Breast epithelium (tissue), 4 donors: ENCODE results near the gene PTPRK. TPM values are rescaled to one million over a fixed set of nuclear protein-coding genes. Genes with fewer than 3 reads are reported as not detected.

Source experiments
- DNase-seq, 2 donors: peaks; one replicate each; pipeline ENCODE4 v3.0.0-alpha.2; 2019; ENCODE audit warnings: low spot score in 2 of 2
- H3K27ac ChIP-seq, 2 donors: fragments of 200-600 bp; sonication (generic) in 1 of 2; one replicate each; pipeline ENCODE4 v1.5.1; 2016 to 2019; ENCODE audit warnings: mild to moderate bottlenecking in 1 of 2
- H3K27me3 ChIP-seq, 2 donors: fragments of 200-600 bp; sonication (generic) in 1 of 2; one replicate each; pipeline versions ENCODE4 v1.5.1 to v1.6.0; 2017 to 2019; ENCODE audit warnings: control low read depth in 1 of 2, mild to moderate bottlenecking in 1 of 2
- H3K36me3 ChIP-seq: fragments of 200-600 bp; one replicate; pipeline ENCODE4 v1.5.1; 2019
- H3K4me1 ChIP-seq, 2 donors: fragments of 200-600 bp; sonication (generic); one replicate each; pipeline ENCODE4 v1.5.1; 2016 to 2019; ENCODE audit warnings: control low read depth in 1 of 2
- H3K4me3 ChIP-seq, 3 donors: fragments of 200-600 bp; sonication (generic); 1 replicate in 2 of 3; 2 replicates in 1 of 3; pipeline ENCODE4 v1.5.1; 2016 to 2019; ENCODE audit warnings: mild to moderate bottlenecking in 3 of 3, moderate library complexity in 2 of 3
- H3K9me3 ChIP-seq, 2 donors: fragments of 200-600 bp; sonication (generic) in 1 of 2; one replicate each; pipeline ENCODE4 v1.5.1; 2016 to 2019; ENCODE audit warnings: control low read depth in 1 of 2
- CTCF ChIP-seq, 3 donors: fragments of 450-650 bp; IDR thresholded peaks; one replicate each; pipeline ENCODE4 v1.5.1; 2016 to 2017; ENCODE audit warnings: antibody characterized with exemption in 3 of 3, mild to moderate bottlenecking in 3 of 3, moderate library complexity in 3 of 3
- POLR2A ChIP-seq: fragments of 450-650 bp; IDR thresholded peaks from one replicate; pipeline ENCODE4 v1.6.1; 2016; ENCODE audit warnings: antibody characterized with exemption, mild to moderate bottlenecking, moderate library complexity
- POLR2AphosphoS5 ChIP-seq, 3 donors: sonication (generic); formaldehyde crosslinking; IDR thresholded peaks; one replicate each; pipeline ENCODE4 v1.6.1; 2017; ENCODE audit warnings: antibody characterized with exemption in 3 of 3
- intact Hi-C: fragments of 100-400 bp; cut with DNase I; formaldehyde crosslinking; loops from one replicate; pipeline ENCODE4 v1.15.1; 2023; ENCODE audit warnings: low total_unique reads
- total RNA-seq, 3 donors: library from RNA; depleted of rRNA; stranded (reverse); fragments of >200 nt; gene quantifications; one replicate each; pipeline ENCODE4 v1.1.0, GENCODE V29; 2016

Gene PTPRK
- total RNA-seq, 3 donors from 2014 or later: 29.1 to 134 (median 77.0) TPM

- intact Hi-C loops: no loop called here
- Histone ChIP-seq H3K9me3 (no peaks in the 10 kb centered on the region), H3K4me3 (no peak overlapping the region), H3K4me1 (no peaks in the 10 kb centered on the region), H3K36me3 (no peaks in the 10 kb centered on the region), H3K27me3 (no peaks in the 10 kb centered on the region), H3K27ac (no peak overlapping the region)
- DNase-seq: no peak
- no peak for TF ChIP-seq POLR2A
- no peak for TF ChIP-seq POLR2AphosphoS5 (IDR thresholded peaks at IDR 0.05)
- TF ChIP-seq CTCF (IDR thresholded peaks at IDR 0.05): no peak
Observed at GRCh38 chr6:128208851-128209580, 311.4 kb downstream of the PTPRK start.

- H3K9me3 ChIP-seq: no peaks in the 10 kb centered on the region
- intact Hi-C loops: no loop called here
- no peak overlapping the region for H3K27ac ChIP-seq
- no peak for TF ChIP-seq POLR2A
- no peak for TF ChIP-seq CTCF (IDR thresholded peaks at IDR 0.05)
- no peak for TF ChIP-seq POLR2AphosphoS5 (IDR thresholded peaks at IDR 0.05)
- no peak for DNase-seq
- no peaks in the 10 kb centered on the region for H3K4me1 ChIP-seq
- H3K27me3 ChIP-seq: no peaks in the 10 kb centered on the region
- no peaks in the 10 kb centered on the region for H3K36me3 ChIP-seq
- H3K4me3 ChIP-seq: no peak overlapping the region
Observed at GRCh38 chr6:128208078-128208477, 312.3 kb downstream of the PTPRK start.

GRCh38 chr6:128206610-128207426 is 313.6 kb downstream of the PTPRK start:
- Histone ChIP-seq H3K27ac (no peak overlapping the region), H3K36me3 (no peaks in the 10 kb centered on the region), H3K27me3 (no peaks in the 10 kb centered on the region), H3K9me3 (no peaks in the 10 kb centered on the region), H3K4me3 (no peak overlapping the region), H3K4me1 (no peaks in the 10 kb centered on the region)
- TF ChIP-seq POLR2A: no peak
- no peak for TF ChIP-seq CTCF (IDR thresholded peaks at IDR 0.05)
- no peak for TF ChIP-seq POLR2AphosphoS5 (IDR thresholded peaks at IDR 0.05)
- no peak for DNase-seq
- intact Hi-C loops: no loop called here

- intact Hi-C loops: no loop called here
- TF ChIP-seq CTCF (IDR thresholded peaks at IDR 0.05) (no peak), POLR2AphosphoS5 (IDR thresholded peaks at IDR 0.05) (no peak), POLR2A (no peak)
- DNase-seq: no peak
Observed at GRCh38 chr6:128204616-128205015, 315.8 kb downstream of the PTPRK start.

GRCh38 chr6:128202169-128202765 is 318.1 kb downstream of the PTPRK start:
- Histone ChIP-seq H3K36me3 (no peaks in the 10 kb centered on the region), H3K4me1 (no peaks in the 10 kb centered on the region), H3K4me3 (no peak overlapping the region), H3K27me3 (no peaks in the 10 kb centered on the region), H3K9me3 (no peaks in the 10 kb centered on the region), H3K27ac (no peak overlapping the region)
- intact Hi-C loops: no loop called here
- DNase-seq: no peak
- TF ChIP-seq POLR2AphosphoS5 (IDR thresholded peaks at IDR 0.05) (no peak), POLR2A (no peak), CTCF (IDR thresholded peaks at IDR 0.05) (no peak)

More at GRCh38 chr6:128204616-128205015, 315.8 kb downstream of the PTPRK start:
- Histone ChIP-seq H3K4me3 (no peak overlapping the region), H3K4me1 (no peaks in the 10 kb centered on the region), H3K27ac (no peak overlapping the region), H3K9me3 (no peaks in the 10 kb centered on the region), H3K36me3 (no peaks in the 10 kb centered on the region), H3K27me3 (no peaks in the 10 kb centered on the region)
